H1 (cell line): ENCODE results near the gene PRSS21. TPM values are rescaled to one million over a fixed set of nuclear protein-coding genes. Genes with fewer than 3 reads are reported as not detected.

ENCODE experiments used
- CREB1 ChIP-seq: IDR thresholded peaks from 2 replicates; pipeline ENCODE4 v1.6.1; 2012; ENCODE audit warnings: inconsistent platforms
- KDM4A ChIP-seq: IDR thresholded peaks from one replicate; pipeline ENCODE4 v1.7.1; 2012; ENCODE audit warnings: low read depth, mild to moderate bottlenecking, moderate library complexity, low read length, inconsistent platforms; ENCODE audit not compliant: severe bottlenecking
- NRF1 ChIP-seq: IDR thresholded peaks from 2 replicates; pipeline ENCODE4 v1.6.1; 2011; ENCODE audit warnings: mild to moderate bottlenecking, low read depth, low read length, improper control_type of control experiment
- SAP30 ChIP-seq: fragments of 300-600 bp; sonication (generic); IDR thresholded peaks from 2 replicates; pipeline ENCODE4 v1.7.1; 2012; ENCODE audit warnings: low read length, moderate library complexity, mild to moderate bottlenecking, inconsistent platforms; ENCODE audit not compliant: insufficient read depth, insufficient replicate concordance
- SIN3A ChIP-seq, 2 experiments: IDR thresholded peaks in 1 of 2; conservative IDR thresholded peaks in 1 of 2; 2 replicates each; pipeline ENCODE4 v1.6.1; 2011 to 2012; ENCODE audit warnings: low read length in 2 of 2, improper control_type of control experiment in 1 of 2, low read depth in 1 of 2, mild to moderate bottlenecking in 1 of 2
- SP4 ChIP-seq: IDR thresholded peaks from 2 replicates; pipeline ENCODE4 v1.6.1; 2012; ENCODE audit warnings: low read length, inconsistent platforms
- TAF7 ChIP-seq: optimal IDR thresholded peaks from 2 replicates; pipeline ENCODE3; 2011; ENCODE audit warnings: low read depth, mild to moderate bottlenecking, inconsistent platforms, low read length, moderate library complexity, borderline replicate concordance
- TEAD4 ChIP-seq: IDR thresholded peaks from 2 replicates; pipeline ENCODE4 v1.6.1; 2012; ENCODE audit warnings: low read depth, low read length, inconsistent platforms, mixed read lengths
- polyA plus RNA-seq, 7 experiments: library from polyadenylated mRNA; depleted of rRNA in 3 of 7; stranded (reverse) in 5 of 7; unstranded in 2 of 7; fragments of >200 nt in 5 of 7; fragments of 200-250 nt in 2 of 7; gene quantifications; 1 replicate in 5 of 7; 2 replicates in 1 of 7; 4 replicates in 1 of 7; pipeline versions ENCODE4 v1.2.1 to v1.2.3, GENCODE V29; 2011 to 2013; ENCODE audit warnings: missing spikeins in 2 of 7, mixed read lengths in 2 of 7
- total RNA-seq: library from RNA; stranded (reverse); fragmentation: NEBNext Ultra II Directional; extraction: Animal tissue kit (Norgen Biotek cat#: 25700); gene quantifications from 2 replicates; pipeline ENCODE4 v1.2.1, GENCODE V29; 2021
- TF ChIP-seq, protein P1 (sequence below): IDR thresholded peaks from 2 replicates; pipeline ENCODE4 v1.6.1; 2011; ENCODE audit warnings: low read depth, mild to moderate bottlenecking, low read length; ENCODE audit not compliant: insufficient read depth
- TF ChIP-seq, protein P2 (sequence below): IDR thresholded peaks from 2 replicates; pipeline ENCODE4 v1.6.1; 2012; ENCODE audit warnings: inconsistent platforms

PRSS21 gene
- total and polyA plus RNA-seq, 2 of the 8 experiments (the other 6 are each of a cell fraction or from before 2014, with no cell fraction given): 0.76 to 1.0 TPM

DNA sequence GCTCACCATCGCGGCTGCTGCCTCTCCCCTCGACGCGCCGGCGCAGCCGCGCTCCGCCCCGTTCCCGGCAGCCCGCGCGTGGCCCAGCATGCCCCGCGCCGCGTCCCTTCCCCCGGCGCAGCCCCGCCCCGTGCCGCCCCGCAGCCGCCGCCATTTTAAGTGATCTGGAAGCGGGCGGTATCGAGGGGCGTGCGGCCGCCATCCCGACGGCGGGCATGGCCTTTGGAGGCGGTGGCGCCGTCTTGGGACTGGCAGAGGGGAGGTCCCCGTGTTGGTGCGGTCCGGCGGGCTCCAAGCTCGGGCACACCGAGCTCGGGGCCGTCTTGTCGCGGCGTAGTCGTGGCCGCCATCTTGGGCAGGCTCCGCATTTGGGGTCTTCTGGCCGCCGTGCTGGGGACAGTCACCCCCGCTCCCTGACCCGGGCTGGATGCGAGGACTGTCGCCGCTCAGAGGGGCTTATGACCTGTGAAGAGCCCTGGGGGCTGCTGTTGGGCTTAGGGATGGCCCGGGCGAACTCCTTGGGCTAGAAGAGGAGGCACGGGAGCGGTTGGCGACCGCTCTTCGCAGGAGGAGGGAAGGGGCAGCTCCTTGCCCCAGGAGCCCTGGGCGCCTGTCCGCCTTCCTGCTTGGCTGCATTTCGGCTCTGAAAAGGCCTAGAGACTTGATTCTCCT is 39.7 kb upstream of the PRSS21 start, which contains the start of gene ELOB (continued):
- TF ChIP-seq TAF7 (peak; percentile 89), SIN3A (conservative IDR thresholded peaks at IDR 0.05 in 1 of 2, IDR thresholded peaks at IDR 0.05 in 1 of 2; ENCODE audit: low read depth in 1 of 2, low read length in 2 of 2) (0 out of 4 replicates have a peak, but pooled peaks of 1 of the 2 experiments have one; percentile 33), SAP30 (no peak), CREB1 (no peak), NRF1 (peak; percentile 32; the same call in 1 of the 2 replicates), TEAD4 (peak; percentile 29; the same call in 1 of the 2 replicates), KDM4A (peak; percentile 49), SP4 (peak; percentile 49; the same call in 1 of the 2 replicates)
- TF ChIP-seq, protein P1, sequence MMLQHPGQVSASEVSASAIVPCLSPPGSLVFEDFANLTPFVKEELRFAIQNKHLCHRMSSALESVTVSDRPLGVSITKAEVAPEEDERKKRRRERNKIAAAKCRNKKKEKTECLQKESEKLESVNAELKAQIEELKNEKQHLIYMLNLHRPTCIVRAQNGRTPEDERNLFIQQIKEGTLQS: no peak
- TF ChIP-seq, protein P2, sequence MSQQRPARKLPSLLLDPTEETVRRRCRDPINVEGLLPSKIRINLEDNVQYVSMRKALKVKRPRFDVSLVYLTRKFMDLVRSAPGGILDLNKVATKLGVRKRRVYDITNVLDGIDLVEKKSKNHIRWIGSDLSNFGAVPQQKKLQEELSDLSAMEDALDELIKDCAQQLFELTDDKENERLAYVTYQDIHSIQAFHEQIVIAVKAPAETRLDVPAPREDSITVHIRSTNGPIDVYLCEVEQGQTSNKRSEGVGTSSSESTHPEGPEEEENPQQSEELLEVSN: peak; percentile 8
- TF ChIP-seq, all 59 proteins: peak for 16
